ENCODE data around the gene P3H2.

Gene P3H2

GRCh38 chr3:189937302-189938127 is 183.2 kb downstream of the P3H2 start:
- no peak for DNase-seq

GRCh38 chr3:189936201-189936945 is 184.3 kb downstream of the P3H2 start:
- DNase-seq, result no peak

GRCh38 chr3:189927975-189928895 is 192.5 kb downstream of the P3H2 start:
- no peak for DNase-seq

GRCh38 chr3:189921770-189922169 is 198.9 kb downstream of the P3H2 start:
- no peak for DNase-seq

- no peak for DNase-seq
These were observed 205.9 kb downstream of the P3H2 start for GRCh38 chr3:189914799-189915198.

GRCh38 chr3:189911001-189911400 is 209.7 kb downstream of the P3H2 start:
- DNase-seq, result no peak

GRCh38 chr3:189909573-189909972 is 211.1 kb downstream of the P3H2 start:
- DNase-seq, result no peak

- no peak for DNase-seq
These were observed 211.6 kb downstream of the P3H2 start for GRCh38 chr3:189909139-189909538.

GRCh38 chr3:189908646-189909045 is 212.1 kb downstream of the P3H2 start:
- DNase-seq, result no peak

- no peak for DNase-seq
These were observed 212.9 kb downstream of the P3H2 start for GRCh38 chr3:189907803-189908202.
